HepG2 (cell line): Measurements from ENCODE around the gene DCST2. TPM values are rescaled to one million over a fixed set of nuclear protein-coding genes. Genes with fewer than 3 reads are reported as not detected.

Experiments used
- ETV6 ChIP-seq: sonication (generic); formaldehyde crosslinking; conservative IDR thresholded peaks from 2 replicates; pipeline ENCODE4 v1.4.0; 2020; ENCODE audit warnings: missing genetic modification reagents
- FIP1L1 ChIP-seq: fragments of 200-400 bp; formaldehyde crosslinking; IDR thresholded peaks from 2 replicates; pipeline ENCODE4 v1.6.1; 2018; ENCODE audit warnings: low read depth, mild to moderate bottlenecking, low read length, moderate library complexity, borderline replicate concordance; ENCODE audit not compliant: insufficient read depth
- ZNF501 ChIP-seq: sonication (generic); formaldehyde crosslinking; IDR thresholded peaks from 2 replicates; pipeline ENCODE4 v1.5.1; 2020; ENCODE audit warnings: mild to moderate bottlenecking, moderate library complexity, missing genetic modification reagents
- ZNF772 ChIP-seq: sonication (generic); formaldehyde crosslinking; IDR thresholded peaks from 2 replicates; pipeline ENCODE4 v1.5.0; 2020; ENCODE audit warnings: mild to moderate bottlenecking, missing genetic modification reagents
- polyA plus RNA-seq, 8 experiments: library from polyadenylated mRNA; depleted of rRNA in 3 of 8; stranded (reverse) in 7 of 8; unstranded in 1 of 8; fragments of >200 nt; fragmentation: Illumina TruSeq in 4 of 8; extraction: Trizol in 4 of 8; gene quantifications; 2 replicates each; pipeline versions ENCODE4 v1.2.1 to v1.2.3, GENCODE V29; 2011 to 2016; ENCODE audit warnings: low read depth in 4 of 8, missing spikeins in 1 of 8, mixed read lengths in 1 of 8; ENCODE audit not compliant: insufficient read depth in 1 of 8
- total RNA-seq, 5 experiments: library from RNA; depleted of rRNA; stranded (reverse); fragments of >200 nt; fragmentation: Illumina TruSeq; extraction: Trizol; gene quantifications; 2 replicates each; pipeline ENCODE4 v1.2.3, GENCODE V29; 2016; ENCODE audit warnings: low read depth in 1 of 5
- TF ChIP-seq, protein P1 (sequence below): sonication (generic); formaldehyde crosslinking; IDR thresholded peaks from 2 replicates; pipeline ENCODE4 v1.5.0; 2020; ENCODE audit warnings: missing genetic modification reagents, mild to moderate bottlenecking, borderline replicate concordance
- TF ChIP-seq, protein P2 (sequence below): sonication (generic); formaldehyde crosslinking; IDR thresholded peaks from 2 replicates; pipeline ENCODE4 v1.4.0; 2020; ENCODE audit warnings: missing genetic modification reagents, borderline replicate concordance
- TF ChIP-seq, protein P3 (sequence below): sonication (generic); formaldehyde crosslinking; IDR thresholded peaks from 2 replicates; pipeline ENCODE4 v1.4.0; 2020; ENCODE audit warnings: missing genetic modification reagents, borderline replicate concordance
- TF ChIP-seq, protein P4 (sequence below): IDR thresholded peaks from 2 replicates; pipeline ENCODE4 v1.6.1; 2016; ENCODE audit warnings: missing genetic modification reagents, missing compliant biosample characterization
- TF ChIP-seq, protein P5 (sequence below): fragments of 450-650 bp; IDR thresholded peaks from 2 replicates; pipeline ENCODE4 v1.6.1; 2017; ENCODE audit warnings: mild to moderate bottlenecking

Gene DCST2
- total and polyA plus RNA-seq, 2 of the 13 experiments (the other 11 are each of a cell fraction or from before 2014, with no cell fraction given) = 0.74 TPM; not detected in 1

DNA sequence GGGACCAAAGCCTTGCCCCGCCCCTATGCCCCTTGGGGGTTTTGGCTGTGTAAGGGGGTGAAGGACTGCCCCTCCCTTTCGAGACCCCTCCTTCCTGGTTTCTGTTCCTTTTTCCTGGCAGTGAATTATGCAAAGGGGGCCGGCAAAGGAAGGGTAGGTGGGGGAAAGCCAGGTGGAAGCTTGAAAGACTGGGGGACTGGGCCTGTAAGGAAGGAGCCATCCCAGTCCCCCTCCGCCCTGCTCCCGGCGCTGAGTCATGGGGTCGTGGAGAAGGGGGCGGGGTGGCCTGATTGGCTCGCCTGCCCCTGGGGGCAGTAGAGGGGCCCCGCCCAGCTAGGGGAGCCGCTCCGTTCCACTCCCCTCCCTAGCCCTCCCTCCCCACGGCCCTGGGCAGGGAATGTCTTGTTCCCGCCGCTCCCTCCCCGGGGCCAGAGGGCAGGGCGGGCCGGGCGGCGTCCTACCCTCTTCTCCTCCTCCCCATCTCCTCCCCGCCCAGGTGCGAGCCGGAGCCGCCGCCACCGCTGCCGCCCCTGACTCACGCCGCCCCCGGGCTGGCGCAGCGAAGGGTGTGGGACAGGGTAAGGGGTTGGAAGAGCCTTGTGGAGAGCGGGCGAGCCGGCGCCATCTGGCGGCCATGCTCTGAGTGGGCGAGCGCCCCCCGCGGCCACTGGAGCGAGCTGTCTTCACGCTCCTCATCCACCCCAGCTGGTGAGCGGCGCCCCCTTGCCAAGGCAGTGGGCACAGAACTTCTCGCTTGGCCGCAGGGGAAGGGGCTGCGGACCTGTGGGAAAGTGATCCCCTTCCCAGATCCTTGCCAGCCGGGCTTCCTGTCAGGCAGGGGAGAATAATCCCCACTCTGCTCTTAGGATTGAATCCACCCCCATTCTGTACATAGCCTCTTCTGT, 16.3 kb downstream of the DCST2 start (continued):
- TF ChIP-seq FIP1L1 = no peak
- TF ChIP-seq, protein P1, sequence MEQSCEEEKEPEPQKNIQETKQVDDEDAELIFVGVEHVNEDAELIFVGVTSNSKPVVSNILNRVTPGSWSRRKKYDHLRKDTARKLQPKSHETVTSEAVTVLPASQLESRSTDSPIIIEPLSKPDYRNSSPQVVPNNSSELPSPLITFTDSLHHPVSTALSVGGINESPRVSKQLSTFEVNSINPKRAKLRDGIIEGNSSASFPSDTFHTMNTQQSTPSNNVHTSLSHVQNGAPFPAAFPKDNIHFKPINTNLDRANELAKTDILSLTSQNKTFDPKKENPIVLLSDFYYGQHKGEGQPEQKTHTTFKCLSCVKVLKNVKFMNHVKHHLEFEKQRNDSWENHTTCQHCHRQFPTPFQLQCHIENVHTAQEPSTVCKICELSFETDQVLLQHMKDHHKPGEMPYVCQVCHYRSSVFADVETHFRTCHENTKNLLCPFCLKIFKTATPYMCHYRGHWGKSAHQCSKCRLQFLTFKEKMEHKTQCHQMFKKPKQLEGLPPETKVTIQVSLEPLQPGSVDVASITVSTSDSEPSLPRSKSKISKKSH (CRISPR knock-in tag) = no peak
- TF ChIP-seq, protein P2, sequence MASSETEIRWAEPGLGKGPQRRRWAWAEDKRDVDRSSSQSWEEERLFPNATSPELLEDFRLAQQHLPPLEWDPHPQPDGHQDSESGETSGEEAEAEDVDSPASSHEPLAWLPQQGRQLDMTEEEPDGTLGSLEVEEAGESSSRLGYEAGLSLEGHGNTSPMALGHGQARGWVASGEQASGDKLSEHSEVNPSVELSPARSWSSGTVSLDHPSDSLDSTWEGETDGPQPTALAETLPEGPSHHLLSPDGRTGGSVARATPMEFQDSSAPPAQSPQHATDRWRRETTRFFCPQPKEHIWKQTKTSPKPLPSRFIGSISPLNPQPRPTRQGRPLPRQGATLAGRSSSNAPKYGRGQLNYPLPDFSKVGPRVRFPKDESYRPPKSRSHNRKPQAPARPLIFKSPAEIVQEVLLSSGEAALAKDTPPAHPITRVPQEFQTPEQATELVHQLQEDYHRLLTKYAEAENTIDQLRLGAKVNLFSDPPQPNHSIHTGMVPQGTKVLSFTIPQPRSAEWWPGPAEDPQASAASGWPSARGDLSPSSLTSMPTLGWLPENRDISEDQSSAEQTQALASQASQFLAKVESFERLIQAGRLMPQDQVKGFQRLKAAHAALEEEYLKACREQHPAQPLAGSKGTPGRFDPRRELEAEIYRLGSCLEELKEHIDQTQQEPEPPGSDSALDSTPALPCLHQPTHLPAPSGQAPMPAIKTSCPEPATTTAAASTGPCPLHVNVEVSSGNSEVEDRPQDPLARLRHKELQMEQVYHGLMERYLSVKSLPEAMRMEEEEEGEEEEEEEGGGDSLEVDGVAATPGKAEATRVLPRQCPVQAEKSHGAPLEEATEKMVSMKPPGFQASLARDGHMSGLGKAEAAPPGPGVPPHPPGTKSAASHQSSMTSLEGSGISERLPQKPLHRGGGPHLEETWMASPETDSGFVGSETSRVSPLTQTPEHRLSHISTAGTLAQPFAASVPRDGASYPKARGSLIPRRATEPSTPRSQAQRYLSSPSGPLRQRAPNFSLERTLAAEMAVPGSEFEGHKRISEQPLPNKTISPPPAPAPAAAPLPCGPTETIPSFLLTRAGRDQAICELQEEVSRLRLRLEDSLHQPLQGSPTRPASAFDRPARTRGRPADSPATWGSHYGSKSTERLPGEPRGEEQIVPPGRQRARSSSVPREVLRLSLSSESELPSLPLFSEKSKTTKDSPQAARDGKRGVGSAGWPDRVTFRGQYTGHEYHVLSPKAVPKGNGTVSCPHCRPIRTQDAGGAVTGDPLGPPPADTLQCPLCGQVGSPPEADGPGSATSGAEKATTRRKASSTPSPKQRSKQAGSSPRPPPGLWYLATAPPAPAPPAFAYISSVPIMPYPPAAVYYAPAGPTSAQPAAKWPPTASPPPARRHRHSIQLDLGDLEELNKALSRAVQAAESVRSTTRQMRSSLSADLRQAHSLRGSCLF (CRISPR knock-in tag) = no peak
- TF ChIP-seq, protein P3, sequence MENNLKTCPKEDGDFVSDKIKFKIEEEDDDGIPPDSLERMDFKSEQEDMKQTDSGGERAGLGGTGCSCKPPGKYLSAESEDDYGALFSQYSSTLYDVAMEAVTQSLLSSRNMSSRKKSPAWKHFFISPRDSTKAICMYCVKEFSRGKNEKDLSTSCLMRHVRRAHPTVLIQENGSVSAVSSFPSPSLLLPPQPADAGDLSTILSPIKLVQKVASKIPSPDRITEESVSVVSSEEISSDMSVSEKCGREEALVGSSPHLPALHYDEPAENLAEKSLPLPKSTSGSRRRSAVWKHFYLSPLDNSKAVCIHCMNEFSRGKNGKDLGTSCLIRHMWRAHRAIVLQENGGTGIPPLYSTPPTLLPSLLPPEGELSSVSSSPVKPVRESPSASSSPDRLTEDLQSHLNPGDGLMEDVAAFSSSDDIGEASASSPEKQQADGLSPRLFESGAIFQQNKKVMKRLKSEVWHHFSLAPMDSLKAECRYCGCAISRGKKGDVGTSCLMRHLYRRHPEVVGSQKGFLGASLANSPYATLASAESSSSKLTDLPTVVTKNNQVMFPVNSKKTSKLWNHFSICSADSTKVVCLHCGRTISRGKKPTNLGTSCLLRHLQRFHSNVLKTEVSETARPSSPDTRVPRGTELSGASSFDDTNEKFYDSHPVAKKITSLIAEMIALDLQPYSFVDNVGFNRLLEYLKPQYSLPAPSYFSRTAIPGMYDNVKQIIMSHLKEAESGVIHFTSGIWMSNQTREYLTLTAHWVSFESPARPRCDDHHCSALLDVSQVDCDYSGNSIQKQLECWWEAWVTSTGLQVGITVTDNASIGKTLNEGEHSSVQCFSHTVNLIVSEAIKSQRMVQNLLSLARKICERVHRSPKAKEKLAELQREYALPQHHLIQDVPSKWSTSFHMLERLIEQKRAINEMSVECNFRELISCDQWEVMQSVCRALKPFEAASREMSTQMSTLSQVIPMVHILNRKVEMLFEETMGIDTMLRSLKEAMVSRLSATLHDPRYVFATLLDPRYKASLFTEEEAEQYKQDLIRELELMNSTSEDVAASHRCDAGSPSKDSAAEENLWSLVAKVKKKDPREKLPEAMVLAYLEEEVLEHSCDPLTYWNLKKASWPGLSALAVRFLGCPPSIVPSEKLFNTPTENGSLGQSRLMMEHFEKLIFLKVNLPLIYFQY (CRISPR knock-in tag) = peak; percentile 75; the same call in 1 of the 2 replicates
- TF ChIP-seq ZNF501 (CRISPR knock-in tag) = peak; percentile 80
- TF ChIP-seq ZNF772 (CRISPR knock-in tag) = peak; percentile 81
- TF ChIP-seq, protein P4, sequence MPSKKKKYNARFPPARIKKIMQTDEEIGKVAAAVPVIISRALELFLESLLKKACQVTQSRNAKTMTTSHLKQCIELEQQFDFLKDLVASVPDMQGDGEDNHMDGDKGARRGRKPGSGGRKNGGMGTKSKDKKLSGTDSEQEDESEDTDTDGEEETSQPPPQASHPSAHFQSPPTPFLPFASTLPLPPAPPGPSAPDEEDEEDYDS (CRISPR knock-in tag) = peak; percentile 78
- TF ChIP-seq, protein P5, sequence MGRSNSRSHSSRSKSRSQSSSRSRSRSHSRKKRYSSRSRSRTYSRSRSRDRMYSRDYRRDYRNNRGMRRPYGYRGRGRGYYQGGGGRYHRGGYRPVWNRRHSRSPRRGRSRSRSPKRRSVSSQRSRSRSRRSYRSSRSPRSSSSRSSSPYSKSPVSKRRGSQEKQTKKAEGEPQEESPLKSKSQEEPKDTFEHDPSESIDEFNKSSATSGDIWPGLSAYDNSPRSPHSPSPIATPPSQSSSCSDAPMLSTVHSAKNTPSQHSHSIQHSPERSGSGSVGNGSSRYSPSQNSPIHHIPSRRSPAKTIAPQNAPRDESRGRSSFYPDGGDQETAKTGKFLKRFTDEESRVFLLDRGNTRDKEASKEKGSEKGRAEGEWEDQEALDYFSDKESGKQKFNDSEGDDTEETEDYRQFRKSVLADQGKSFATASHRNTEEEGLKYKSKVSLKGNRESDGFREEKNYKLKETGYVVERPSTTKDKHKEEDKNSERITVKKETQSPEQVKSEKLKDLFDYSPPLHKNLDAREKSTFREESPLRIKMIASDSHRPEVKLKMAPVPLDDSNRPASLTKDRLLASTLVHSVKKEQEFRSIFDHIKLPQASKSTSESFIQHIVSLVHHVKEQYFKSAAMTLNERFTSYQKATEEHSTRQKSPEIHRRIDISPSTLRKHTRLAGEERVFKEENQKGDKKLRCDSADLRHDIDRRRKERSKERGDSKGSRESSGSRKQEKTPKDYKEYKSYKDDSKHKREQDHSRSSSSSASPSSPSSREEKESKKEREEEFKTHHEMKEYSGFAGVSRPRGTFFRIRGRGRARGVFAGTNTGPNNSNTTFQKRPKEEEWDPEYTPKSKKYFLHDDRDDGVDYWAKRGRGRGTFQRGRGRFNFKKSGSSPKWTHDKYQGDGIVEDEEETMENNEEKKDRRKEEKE = no peak
- TF ChIP-seq ETV6 = peak; percentile 49; the same call in 1 of the 2 replicates
